NB4 (cell line): ENCODE results near the gene ZDHHC18.

ENCODE experiments used
- CTCF ChIP-seq: IDR thresholded peaks from one replicate; pipeline ENCODE4 v1.5.1; 2012; ENCODE audit warnings: low read depth, low read length
- POLR2A ChIP-seq: IDR thresholded peaks from 2 replicates; pipeline ENCODE4 v1.6.1; 2011; ENCODE audit warnings: mild to moderate bottlenecking; ENCODE audit not compliant: insufficient read length; ENCODE audit errors: extremely low read depth

DNA sequence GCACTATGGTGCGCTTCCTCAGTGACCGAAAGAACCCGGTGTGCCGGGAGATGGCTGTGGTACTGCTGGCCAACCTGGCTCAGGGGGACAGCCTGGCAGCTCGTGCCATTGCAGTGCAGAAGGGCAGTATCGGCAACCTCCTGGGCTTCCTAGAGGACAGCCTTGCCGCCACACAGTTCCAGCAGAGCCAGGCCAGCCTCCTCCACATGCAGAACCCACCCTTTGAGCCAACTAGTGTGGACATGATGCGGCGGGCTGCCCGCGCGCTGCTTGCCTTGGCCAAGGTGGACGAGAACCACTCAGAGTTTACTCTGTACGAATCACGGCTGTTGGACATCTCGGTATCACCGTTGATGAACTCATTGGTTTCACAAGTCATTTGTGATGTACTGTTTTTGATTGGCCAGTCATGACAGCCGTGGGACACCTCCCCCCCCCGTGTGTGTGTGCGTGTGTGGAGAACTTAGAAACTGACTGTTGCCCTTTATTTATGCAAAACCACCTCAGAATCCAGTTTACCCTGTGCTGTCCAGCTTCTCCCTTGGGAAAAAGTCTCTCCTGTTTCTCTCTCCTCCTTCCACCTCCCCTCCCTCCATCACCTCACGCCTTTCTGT, 46.0 kb upstream of the ZDHHC18 start:
- TF ChIP-seq CTCF (no peak), POLR2A (no peak)
